ENCODE results near the gene BUD23. TPM values are rescaled to one million over a fixed set of nuclear protein-coding genes. Genes with fewer than 3 reads are reported as not detected.

The BUD23 gene
- total RNA-seq, 1 donor from 2014 or later: 5.6 TPM

DNA sequence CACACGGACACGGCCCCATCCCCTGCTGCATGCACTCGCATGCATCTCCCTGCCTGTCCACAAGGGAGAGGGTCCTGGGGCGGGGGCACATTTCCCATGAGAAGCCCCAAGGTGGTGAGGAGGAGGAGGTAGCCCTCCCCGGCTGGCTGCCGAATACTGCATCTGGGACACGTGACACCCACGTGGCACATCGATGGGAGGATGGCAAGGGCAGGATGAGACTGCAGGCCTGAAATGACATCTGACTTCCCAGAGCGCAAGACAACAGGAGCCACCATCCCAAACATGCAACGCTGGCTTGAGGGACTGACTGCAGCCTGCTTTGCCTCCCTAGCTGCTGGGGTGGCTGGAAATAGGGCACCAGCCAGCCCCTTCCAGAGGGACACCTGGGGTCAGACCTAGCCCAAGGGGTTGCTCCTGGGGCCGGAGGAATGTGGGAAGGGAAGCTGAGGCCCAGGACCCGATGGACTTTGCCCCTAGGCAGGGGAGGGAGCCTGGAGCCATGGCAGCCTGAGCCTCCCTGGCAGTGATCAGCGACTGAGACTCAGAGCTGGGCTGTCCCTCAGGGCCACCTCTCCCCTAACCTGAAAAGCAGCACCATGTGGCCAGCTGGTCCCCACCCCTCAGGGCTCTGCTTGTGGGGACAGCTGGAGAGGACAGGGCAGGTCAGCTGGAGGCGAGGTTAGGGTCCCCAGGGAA is 16.1 kb downstream of the BUD23 start:
- Histone ChIP-seq H3K4me3 (no peak overlapping the region), H3K27ac (no peak overlapping the region), H3K36me3 (peaks cover 52 to 76% of the 10 kb centered on the region in 2 donors), H3K27me3 (no peaks in the 10 kb centered on the region), H3K4me1 (no peaks in the 10 kb centered on the region), H3K9me3 (no peaks in the 10 kb centered on the region)
- TF ChIP-seq, protein P1, sequence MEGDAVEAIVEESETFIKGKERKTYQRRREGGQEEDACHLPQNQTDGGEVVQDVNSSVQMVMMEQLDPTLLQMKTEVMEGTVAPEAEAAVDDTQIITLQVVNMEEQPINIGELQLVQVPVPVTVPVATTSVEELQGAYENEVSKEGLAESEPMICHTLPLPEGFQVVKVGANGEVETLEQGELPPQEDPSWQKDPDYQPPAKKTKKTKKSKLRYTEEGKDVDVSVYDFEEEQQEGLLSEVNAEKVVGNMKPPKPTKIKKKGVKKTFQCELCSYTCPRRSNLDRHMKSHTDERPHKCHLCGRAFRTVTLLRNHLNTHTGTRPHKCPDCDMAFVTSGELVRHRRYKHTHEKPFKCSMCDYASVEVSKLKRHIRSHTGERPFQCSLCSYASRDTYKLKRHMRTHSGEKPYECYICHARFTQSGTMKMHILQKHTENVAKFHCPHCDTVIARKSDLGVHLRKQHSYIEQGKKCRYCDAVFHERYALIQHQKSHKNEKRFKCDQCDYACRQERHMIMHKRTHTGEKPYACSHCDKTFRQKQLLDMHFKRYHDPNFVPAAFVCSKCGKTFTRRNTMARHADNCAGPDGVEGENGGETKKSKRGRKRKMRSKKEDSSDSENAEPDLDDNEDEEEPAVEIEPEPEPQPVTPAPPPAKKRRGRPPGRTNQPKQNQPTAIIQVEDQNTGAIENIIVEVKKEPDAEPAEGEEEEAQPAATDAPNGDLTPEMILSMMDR (IDR thresholded peaks at IDR 0.05): no peak
- no peak for DNase-seq (ENCODE audit: low spot score in 2 of 2)
- intact Hi-C loops (cut with DNase I): no loop called here

DNA sequence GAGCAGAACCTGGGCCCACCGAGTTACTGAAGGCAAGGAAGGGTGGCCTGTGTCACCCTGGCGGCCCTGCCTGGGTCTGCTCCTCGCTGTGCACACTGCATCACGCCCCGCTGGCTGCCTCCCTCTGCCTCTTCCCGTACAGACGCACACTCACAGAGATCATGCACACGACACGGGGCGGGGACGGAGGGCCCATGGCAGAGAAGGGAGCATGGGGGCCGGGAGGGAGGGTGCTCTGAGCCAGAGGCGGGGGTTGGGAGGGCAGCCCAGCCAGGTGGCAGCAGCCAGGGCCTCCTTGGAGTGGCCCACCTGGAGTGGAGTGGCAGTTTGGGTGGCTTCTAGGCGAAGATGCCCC is 16.6 kb downstream of the BUD23 start:
- TF ChIP-seq, protein P1 (IDR thresholded peaks at IDR 0.05): no peak
- Histone ChIP-seq H3K4me1 (peaks cover 0 to under 1% of the 10 kb centered on the region in 2 donors), H3K36me3 (peaks cover 47 to 70% of the 10 kb centered on the region in 2 donors), H3K9me3 (no peaks in the 10 kb centered on the region), H3K4me3 (no peak overlapping the region), H3K27me3 (no peaks in the 10 kb centered on the region), H3K27ac (no peak overlapping the region)
- intact Hi-C loops (cut with DNase I): no loop called here
- no peak for DNase-seq (ENCODE audit: low spot score in 2 of 2)

DNA sequence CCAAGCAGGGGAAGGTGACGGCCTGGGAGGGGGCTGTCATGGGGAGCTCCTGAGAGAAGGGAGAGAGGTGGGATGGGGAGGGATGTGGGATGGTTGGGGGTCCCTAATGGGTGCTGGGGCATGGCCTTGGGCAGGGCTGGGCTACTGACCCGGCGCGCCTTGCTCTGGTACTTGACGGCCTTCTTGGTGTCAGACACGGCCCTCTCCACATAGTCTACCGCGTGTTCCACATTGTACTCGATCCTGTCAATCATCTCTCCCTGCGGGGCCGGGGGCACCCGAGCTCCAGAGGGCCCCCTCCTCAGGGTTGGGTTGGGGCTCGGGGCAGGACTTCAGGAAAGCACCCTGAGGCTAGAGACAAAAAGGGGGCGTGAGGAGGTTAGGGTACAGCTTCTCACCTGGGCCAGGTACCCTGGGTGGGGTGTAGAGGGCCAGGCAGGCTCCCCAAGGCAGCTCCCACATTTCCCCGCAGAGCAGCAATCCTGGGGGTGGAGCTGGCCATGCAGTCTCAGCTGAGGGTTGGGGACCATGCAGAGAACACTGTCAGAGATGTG is 17.3 kb downstream of the BUD23 start:
- no peak for DNase-seq (ENCODE audit: low spot score in 2 of 2)
- Histone ChIP-seq H3K36me3 (peaks cover 42 to 64% of the 10 kb centered on the region in 2 donors), H3K27me3 (no peaks in the 10 kb centered on the region), H3K9me3 (no peaks in the 10 kb centered on the region), H3K4me3 (no peak overlapping the region), H3K27ac (no peak overlapping the region), H3K4me1 (peaks cover 0 to 6% of the 10 kb centered on the region in 2 donors)
- TF ChIP-seq, protein P1 (IDR thresholded peaks at IDR 0.05): no peak
- intact Hi-C loops (cut with DNase I): no loop called here

DNA sequence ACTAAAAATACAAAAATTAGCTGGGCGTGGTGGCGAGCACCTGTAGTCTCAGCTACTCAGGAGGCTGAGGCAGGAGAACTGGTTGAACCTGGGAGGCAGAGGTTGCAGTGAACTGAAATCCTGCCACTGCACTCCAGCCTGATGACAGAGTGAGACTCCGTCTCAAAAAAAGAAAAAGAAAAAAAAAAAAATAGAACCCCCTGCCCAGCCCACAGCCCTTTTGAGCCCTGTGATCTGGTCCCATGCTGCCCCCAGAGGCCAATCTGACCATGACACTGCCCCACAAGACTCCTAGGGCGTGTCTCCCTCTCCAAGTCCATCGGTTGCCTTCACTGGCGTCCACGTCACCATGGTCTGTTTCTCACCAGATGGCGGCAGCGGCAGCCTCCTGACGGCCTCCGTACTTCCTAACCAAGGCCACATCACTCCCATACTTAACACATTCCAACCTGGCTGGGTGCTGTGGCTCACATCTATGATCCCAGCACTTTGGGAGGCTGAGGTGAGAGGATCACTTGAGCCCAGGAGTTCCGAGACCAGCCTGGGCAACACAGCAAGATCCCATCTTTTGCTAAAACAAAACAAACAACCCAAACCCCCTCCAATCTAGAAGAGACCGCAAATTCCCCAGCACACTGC is 18.1 kb downstream of the BUD23 start:
- TF ChIP-seq, protein P1 (IDR thresholded peaks at IDR 0.05): peak; percentile 6 to 50 (median 45)
- H3K4me1 ChIP-seq: peaks cover 0 to 12% of the 10 kb centered on the region in 2 donors
- DNase-seq (ENCODE audit: low spot score in 2 of 2): no peak
- peaks cover 35 to 56% of the 10 kb centered on the region in 2 donors for H3K36me3 ChIP-seq
- no peaks in the 10 kb centered on the region for H3K9me3 ChIP-seq
- no peak overlapping the region for H3K27ac ChIP-seq
- no peaks in the 10 kb centered on the region for H3K27me3 ChIP-seq
- H3K4me3 ChIP-seq: no peak overlapping the region
- intact Hi-C loops (cut with DNase I): no loop called here

DNA sequence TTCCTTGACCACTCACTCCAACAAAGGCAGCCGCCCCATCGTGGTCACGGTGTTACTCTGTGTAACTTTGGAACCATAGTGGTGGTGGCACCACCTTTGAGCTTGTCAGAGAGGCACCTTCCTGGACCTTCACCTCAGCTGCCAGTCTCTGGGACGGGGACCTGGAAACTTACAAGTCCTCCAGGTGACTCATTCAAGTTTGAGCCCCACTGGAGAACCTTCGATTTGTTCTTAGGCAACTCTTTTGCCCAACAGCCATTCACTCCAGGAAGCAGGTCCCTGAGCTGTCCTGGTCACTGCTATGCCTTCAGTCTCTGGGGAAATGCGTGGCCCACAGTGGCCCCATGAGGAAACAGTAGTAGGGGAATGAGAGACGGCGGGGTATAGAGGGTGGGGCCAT is 18.8 kb downstream of the BUD23 start:
- intact Hi-C loops (cut with DNase I): no loop called here

More for the DNA sequence above, 18.8 kb downstream of the BUD23 start:
- Histone ChIP-seq H3K4me3 (no peak overlapping the region), H3K27me3 (no peaks in the 10 kb centered on the region), H3K4me1 (peaks cover 0 to 16% of the 10 kb centered on the region in 2 donors), H3K36me3 (peaks cover 28 to 54% of the 10 kb centered on the region in 2 donors), H3K9me3 (no peaks in the 10 kb centered on the region), H3K27ac (no peak overlapping the region)
- no peak for DNase-seq (ENCODE audit: low spot score in 2 of 2)
- TF ChIP-seq, protein P1 (IDR thresholded peaks at IDR 0.05): no peak

Data from ascending aorta (tissue), 2 donors.